Duodenal mucosa (tissue), 2 donors: Measurements from ENCODE around the gene PRDM5.

ENCODE experiments used
- H3K27ac ChIP-seq: one replicate; pipeline ENCODE4 v1.7.0; 2013; ENCODE audit warnings: low read depth, low read length
- H3K27me3 ChIP-seq, 2 donors: one replicate each; pipeline ENCODE4 v1.7.0; 2013; ENCODE audit warnings: low read length in 2 of 2, control low read depth in 1 of 2; ENCODE audit not compliant: insufficient read depth in 2 of 2, control insufficient read depth in 1 of 2
- H3K36me3 ChIP-seq, 2 donors: one replicate each; pipeline ENCODE4 v1.7.0; 2013; ENCODE audit warnings: low read length in 2 of 2, control low read depth in 1 of 2; ENCODE audit not compliant: insufficient read depth in 2 of 2, control insufficient read depth in 1 of 2
- H3K4me1 ChIP-seq, 2 donors: one replicate each; pipeline ENCODE4 v1.7.0; 2013; ENCODE audit warnings: low read length in 2 of 2, control low read depth in 1 of 2; ENCODE audit not compliant: insufficient read depth in 2 of 2, control insufficient read depth in 1 of 2
- H3K4me3 ChIP-seq, 2 donors: one replicate each; pipeline ENCODE4 v1.7.0; 2013; ENCODE audit warnings: low read length in 2 of 2, low read depth in 1 of 2
- H3K9ac ChIP-seq, 2 donors: one replicate each; pipeline ENCODE4 v1.7.0; 2013; ENCODE audit warnings: low read length in 2 of 2, low read depth in 1 of 2
- H3K9me3 ChIP-seq, 2 donors: one replicate each; pipeline ENCODE4 v1.7.0; 2013; ENCODE audit warnings: low read length in 2 of 2, control low read depth in 1 of 2; ENCODE audit not compliant: control insufficient read depth in 1 of 2

PRDM5 gene

DNA sequence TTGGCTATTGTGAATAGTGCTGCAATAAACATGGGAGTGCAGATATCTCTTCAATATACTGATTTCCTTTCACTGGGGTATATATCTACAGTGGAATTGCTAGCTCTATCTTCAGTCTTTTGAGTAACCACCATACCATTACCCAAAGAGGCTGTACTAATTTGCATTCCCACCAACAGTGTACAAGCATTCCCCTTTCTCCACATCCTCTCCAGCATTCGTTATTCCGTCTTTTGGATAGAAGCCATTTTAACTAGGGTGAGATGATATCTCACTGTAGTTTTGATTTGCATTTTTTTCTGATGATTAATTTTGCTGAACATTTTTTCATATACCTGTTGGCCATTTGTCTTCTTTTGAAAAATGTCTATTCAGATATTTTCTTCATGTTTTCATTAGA lies 110.3 kb downstream of the PRDM5 start:
- no peaks in the 10 kb centered on the region for H3K4me1 ChIP-seq
- H3K27me3 ChIP-seq, result no peaks in the 10 kb centered on the region
- no peak overlapping the region for H3K4me3 ChIP-seq
- H3K27ac ChIP-seq, result no peak overlapping the region
- H3K9me3 ChIP-seq, result peaks cover 3% of the 10 kb centered on the region in 2 donors
- no peak overlapping the region for H3K9ac ChIP-seq
- H3K36me3 ChIP-seq, result no peaks in the 10 kb centered on the region

- Histone ChIP-seq H3K4me1 (no peaks in the 10 kb centered on the region), H3K9me3 (peaks cover 3% of the 10 kb centered on the region in 2 donors), H3K9ac (no peak overlapping the region), H3K36me3 (no peaks in the 10 kb centered on the region), H3K27ac (no peak overlapping the region), H3K27me3 (no peaks in the 10 kb centered on the region), H3K4me3 (no peak overlapping the region)
Observed at GRCh38 chr4:120809518-120809917, 113.0 kb downstream of the PRDM5 start.

GRCh38 chr4:120808475-120809141 lies 113.9 kb downstream of the PRDM5 start:
- Histone ChIP-seq H3K9me3 (peaks cover 3% of the 10 kb centered on the region in 2 donors), H3K4me3 (no peak overlapping the region), H3K9ac (no peak overlapping the region), H3K27ac (no peak overlapping the region), H3K27me3 (no peaks in the 10 kb centered on the region), H3K4me1 (no peaks in the 10 kb centered on the region), H3K36me3 (no peaks in the 10 kb centered on the region)

DNA sequence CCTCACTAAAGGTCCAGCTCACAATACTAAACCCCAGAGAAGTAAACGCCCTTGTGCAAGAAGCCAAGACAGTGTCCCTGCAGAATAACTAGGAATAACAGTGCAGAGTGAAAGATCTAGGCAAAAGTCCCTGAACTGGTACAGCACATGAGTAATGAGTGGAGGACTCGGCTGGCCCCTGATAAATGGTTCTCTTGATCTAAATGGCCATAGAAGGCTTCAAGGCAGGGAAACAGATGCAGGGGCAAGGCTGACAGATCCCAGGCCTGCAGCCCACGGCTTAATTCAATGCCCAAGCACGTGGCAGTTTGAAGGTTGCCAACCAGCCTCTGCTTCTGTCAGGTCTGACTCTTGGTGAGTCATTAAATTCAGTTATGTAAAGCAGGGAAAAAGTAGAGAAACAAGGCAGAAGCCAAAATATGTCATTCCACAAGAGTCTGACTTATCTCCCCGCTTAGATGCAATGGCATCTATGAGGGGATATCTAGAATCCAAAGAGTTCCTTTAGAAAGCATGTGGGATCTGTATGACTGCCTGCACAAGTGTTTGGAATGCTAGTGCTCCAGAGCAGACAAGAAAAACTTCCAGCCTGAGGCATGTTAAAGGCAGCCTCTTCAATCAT lies 121.3 kb downstream of the PRDM5 start:
- no peaks in the 10 kb centered on the region for H3K27me3 ChIP-seq
- H3K9ac ChIP-seq, result no peak overlapping the region
- no peaks in the 10 kb centered on the region for H3K9me3 ChIP-seq
- H3K36me3 ChIP-seq, result no peaks in the 10 kb centered on the region
- no peak overlapping the region for H3K4me3 ChIP-seq
- no peaks in the 10 kb centered on the region for H3K4me1 ChIP-seq
- H3K27ac ChIP-seq, result no peak overlapping the region

- no peak overlapping the region for H3K27ac ChIP-seq
- no peaks in the 10 kb centered on the region for H3K27me3 ChIP-seq
- H3K9ac ChIP-seq, result no peak overlapping the region
- no peaks in the 10 kb centered on the region for H3K9me3 ChIP-seq
- no peaks in the 10 kb centered on the region for H3K36me3 ChIP-seq
- no peaks in the 10 kb centered on the region for H3K4me1 ChIP-seq
- H3K4me3 ChIP-seq, result no peak overlapping the region
Observed at GRCh38 chr4:120798570-120798969, 124.0 kb downstream of the PRDM5 start.

GRCh38 chr4:120796271-120796670 lies 126.3 kb downstream of the PRDM5 start:
- Histone ChIP-seq H3K36me3 (no peaks in the 10 kb centered on the region), H3K27ac (no peak overlapping the region), H3K27me3 (no peaks in the 10 kb centered on the region), H3K9ac (no peak overlapping the region), H3K4me3 (no peak overlapping the region), H3K9me3 (no peaks in the 10 kb centered on the region), H3K4me1 (no peaks in the 10 kb centered on the region)

DNA sequence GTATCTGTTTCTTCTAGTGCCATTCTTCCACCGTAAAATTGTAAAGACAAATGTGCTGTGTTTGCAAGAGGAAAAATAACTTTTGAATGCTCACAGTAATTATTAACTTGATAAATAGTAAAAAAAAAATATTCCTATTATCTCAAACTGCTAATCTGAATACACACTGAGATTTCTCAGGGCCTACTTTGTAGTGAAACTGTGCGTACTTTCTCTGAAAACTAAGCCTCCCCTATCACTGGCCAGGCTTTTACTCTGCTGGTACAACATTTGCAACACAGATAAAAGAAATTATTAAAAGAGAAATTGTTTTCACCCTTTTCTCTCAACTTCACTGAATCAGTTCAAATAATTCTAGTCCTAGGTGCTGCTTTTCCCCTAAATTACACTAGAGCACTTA lies 137.3 kb downstream of the PRDM5 start:
- Histone ChIP-seq H3K27me3 (no peaks in the 10 kb centered on the region), H3K9me3 (no peaks in the 10 kb centered on the region), H3K27ac (no peak overlapping the region), H3K9ac (no peak overlapping the region), H3K4me1 (no peaks in the 10 kb centered on the region), H3K36me3 (no peaks in the 10 kb centered on the region), H3K4me3 (no peak overlapping the region)

DNA sequence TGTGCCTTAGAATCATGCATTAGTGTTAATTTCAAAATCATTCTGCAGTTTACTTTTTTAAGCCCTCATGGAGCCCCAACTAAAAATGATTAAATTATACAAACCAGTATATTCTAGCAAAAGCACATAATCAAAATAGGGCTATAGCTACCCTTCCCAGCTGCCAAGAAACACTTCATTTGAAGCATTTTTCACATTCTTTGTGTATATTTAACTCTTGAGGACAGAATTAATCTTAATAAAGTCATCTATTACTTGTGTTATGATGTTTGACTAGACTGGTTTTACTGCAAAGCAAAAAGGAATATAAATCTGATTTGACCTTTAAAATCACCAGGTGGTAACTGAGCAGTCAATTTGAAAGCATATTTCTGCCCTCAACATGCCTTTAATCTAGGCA lies 145.1 kb downstream of the PRDM5 start:
- Histone ChIP-seq H3K9ac (no peak overlapping the region), H3K36me3 (no peaks in the 10 kb centered on the region), H3K4me1 (no peaks in the 10 kb centered on the region), H3K4me3 (no peak overlapping the region), H3K9me3 (no peaks in the 10 kb centered on the region), H3K27me3 (no peaks in the 10 kb centered on the region), H3K27ac (no peak overlapping the region)

DNA sequence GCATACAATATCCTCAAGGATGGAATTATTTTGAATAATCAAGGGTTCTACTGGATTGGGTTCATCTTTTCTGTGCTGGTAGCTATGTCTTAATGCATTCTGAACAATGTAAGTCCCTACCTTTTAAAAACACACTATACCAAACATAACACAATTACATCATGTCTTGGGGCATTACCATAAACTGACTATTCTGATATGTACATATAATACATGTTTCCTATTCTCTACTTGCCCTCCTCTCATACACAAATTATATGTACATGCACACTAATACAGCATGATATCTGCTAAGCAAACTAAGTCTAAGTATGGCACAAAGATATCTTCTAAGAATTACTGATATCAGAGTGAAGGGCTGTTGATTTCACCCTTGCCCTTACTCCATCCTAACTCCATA lies 147.1 kb downstream of the PRDM5 start:
- Histone ChIP-seq H3K27me3 (no peaks in the 10 kb centered on the region), H3K4me3 (no peak overlapping the region), H3K27ac (no peak overlapping the region), H3K9ac (no peak overlapping the region), H3K36me3 (no peaks in the 10 kb centered on the region), H3K9me3 (no peaks in the 10 kb centered on the region), H3K4me1 (no peaks in the 10 kb centered on the region)

- no peaks in the 10 kb centered on the region for H3K27me3 ChIP-seq
- no peaks in the 10 kb centered on the region for H3K36me3 ChIP-seq
- H3K27ac ChIP-seq, result no peak overlapping the region
Observed at GRCh38 chr4:120773641-120774040, 148.9 kb downstream of the PRDM5 start.

More at GRCh38 chr4:120773641-120774040, 148.9 kb downstream of the PRDM5 start:
- Histone ChIP-seq H3K9me3 (no peaks in the 10 kb centered on the region), H3K4me3 (no peak overlapping the region), H3K4me1 (no peaks in the 10 kb centered on the region), H3K9ac (no peak overlapping the region)
